ENCODE results near the gene MMP17. TPM values are rescaled to one million over a fixed set of nuclear protein-coding genes. Genes with fewer than 3 reads are reported as not detected.
"Not testable (repeated sequence)": the region's sequence is repeated elsewhere in the genome, so short reads cannot be mapped to it uniquely, and the experiment has no call there.

Gene MMP17
- total RNA-seq, 6 donors from 2014 or later, result 3.1 to 7.1 (median 5.9) TPM

GRCh38 chr12:131808744-131809371, 19.3 kb upstream of the MMP17 start:
- H3K4me1 ChIP-seq, result peaks cover 0 to 5% (median 5%) of the 10 kb centered on the region in 4 donors
- 46 to 92% methylated on average over 44 of the region's 44 CpGs for WGBS, 2 donors
- no peak for TF ChIP-seq POLR2AphosphoS5 (IDR thresholded peaks at IDR 0.05)
- TF ChIP-seq CTCF (IDR thresholded peaks at IDR 0.05), result no peak
- no peak for TF ChIP-seq EP300 (IDR thresholded peaks at IDR 0.05)
- no peak for TF ChIP-seq POLR2A (IDR thresholded peaks at IDR 0.05)
- H3K4me3 ChIP-seq, result peak overlapping the region in 2 of 4 donors; percentile 27 to 36
- peak overlapping the region in 2 of 4 donors; percentile 37 to 77 for H3K27ac ChIP-seq
- DNase-seq (peak; percentile 36 to 86), ATAC-seq (ENCODE audit: low FRiP score in 2 of 2) (peak; percentile 78 to 85)
- H3K9me3 ChIP-seq, result peaks cover 0 to 6% (median 2%) of the 10 kb centered on the region in 4 donors
- no peaks in the 10 kb centered on the region for H3K27me3 ChIP-seq
- H3K36me3 ChIP-seq, result no peaks in the 10 kb centered on the region

- H3K27me3 ChIP-seq; ATAC-seq (ENCODE audit: low FRiP score in 2 of 2); H3K4me3 ChIP-seq; DNase-seq; H3K36me3 ChIP-seq; H3K9me3 ChIP-seq; H3K27ac ChIP-seq; H3K4me1 ChIP-seq: not testable (repeated sequence)
- 85 to 88% methylated on average over 8 to 9 of the region's 9 CpGs for WGBS, 2 donors
Observed at GRCh38 chr12:131809476-131810254, 18.5 kb upstream of the MMP17 start.

DNA sequence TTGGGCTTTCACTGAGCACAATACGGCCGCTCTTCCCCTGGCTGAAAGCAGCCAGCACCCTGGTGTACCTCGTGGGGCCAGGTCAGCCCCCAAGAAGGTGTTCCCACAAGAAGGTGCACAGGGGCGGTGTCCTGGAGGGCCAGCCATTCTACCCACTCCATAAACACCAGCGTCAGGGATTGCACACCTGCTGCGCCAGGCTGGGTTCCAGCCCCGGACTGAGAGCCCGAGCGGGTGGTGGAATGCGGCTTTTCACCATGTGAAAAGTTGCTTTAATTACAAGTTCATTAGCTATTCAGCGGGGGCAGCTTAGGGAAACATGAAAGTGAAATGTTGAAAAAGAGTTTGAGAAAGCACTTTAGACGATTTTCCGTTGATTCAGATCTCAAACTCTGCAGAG, 17.5 kb upstream of the MMP17 start:
- DNase-seq (no peak), ATAC-seq (ENCODE audit: low FRiP score in 2 of 2) (no peak)
- no peaks in the 10 kb centered on the region for H3K36me3 ChIP-seq
- H3K27me3 ChIP-seq, result no peaks in the 10 kb centered on the region
- H3K4me1 ChIP-seq, result no peaks in the 10 kb centered on the region
- WGBS, 2 donors, result 69 to 83% methylated on average over 12 to 13 of the region's 13 CpGs
- H3K9me3 ChIP-seq, result peaks cover 0 to 6% (median 2%) of the 10 kb centered on the region in 4 donors
- TF ChIP-seq POLR2A (IDR thresholded peaks at IDR 0.05) (no peak), POLR2AphosphoS5 (IDR thresholded peaks at IDR 0.05) (no peak), CTCF (IDR thresholded peaks at IDR 0.05) (no peak), EP300 (IDR thresholded peaks at IDR 0.05) (no peak)
- H3K27ac ChIP-seq, result no peak overlapping the region
- H3K4me3 ChIP-seq, result no peak overlapping the region

DNA sequence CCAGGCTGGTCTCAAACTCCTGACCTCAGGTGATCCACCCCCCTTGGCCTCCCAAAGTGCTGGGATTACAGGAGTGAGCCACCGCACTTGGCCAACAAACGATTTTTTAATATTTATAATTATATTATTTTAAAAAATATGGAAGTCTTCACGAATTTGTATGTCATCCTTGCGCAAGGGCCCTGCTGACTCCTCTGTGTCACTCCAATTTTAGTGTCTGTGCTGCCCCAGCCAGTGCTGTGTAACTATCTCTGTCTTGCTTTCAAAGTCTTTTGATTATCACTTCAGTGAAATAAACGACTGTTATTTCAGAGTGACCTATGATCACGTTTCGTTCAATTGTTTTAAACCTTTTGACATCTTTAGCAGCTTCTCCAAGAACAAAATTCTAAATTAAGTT, 13.1 kb upstream of the MMP17 start:
- TF ChIP-seq CTCF (IDR thresholded peaks at IDR 0.05) (no peak), EP300 (IDR thresholded peaks at IDR 0.05) (no peak), POLR2A (IDR thresholded peaks at IDR 0.05) (no peak), POLR2AphosphoS5 (IDR thresholded peaks at IDR 0.05) (no peak)
- H3K27me3 ChIP-seq, result no peaks in the 10 kb centered on the region
- H3K27ac ChIP-seq, result no peak overlapping the region
- no peaks in the 10 kb centered on the region for H3K36me3 ChIP-seq
- no peak for DNase-seq
- whole genome bisulfite sequencing, 2 donors, result 82% methylated on average over 7 of the region's 7 CpGs
- no peaks in the 10 kb centered on the region for H3K4me1 ChIP-seq
- H3K9me3 ChIP-seq, result peaks cover 0 to 6% (median 2%) of the 10 kb centered on the region in 4 donors
- ATAC-seq (ENCODE audit: low FRiP score in 2 of 2), result no peak
- H3K4me3 ChIP-seq, result no peak overlapping the region

DNA sequence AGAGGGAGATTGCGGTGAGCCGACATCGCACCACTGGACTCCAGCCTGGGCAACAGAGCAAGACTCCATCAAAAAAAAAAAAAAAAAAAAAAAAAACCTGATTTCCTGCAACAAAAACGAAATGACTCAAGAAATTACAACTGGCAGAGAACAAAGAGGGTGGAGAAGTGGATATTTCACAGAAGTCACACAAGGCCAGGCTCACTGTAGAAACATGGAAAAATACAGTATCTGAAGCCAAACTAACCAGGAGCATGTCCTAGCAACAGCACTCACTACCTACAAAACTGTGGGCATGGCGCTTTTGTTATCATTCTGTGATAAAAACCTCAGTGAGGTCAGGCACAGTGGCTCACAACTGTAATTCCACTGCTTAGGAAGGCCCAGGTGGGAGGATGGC, 11.7 kb upstream of the MMP17 start:
- no peaks in the 10 kb centered on the region for H3K27me3 ChIP-seq
- 79 to 84% methylated on average over 5 of the region's 5 CpGs for WGBS, 2 donors
- no peaks in the 10 kb centered on the region for H3K4me1 ChIP-seq
- no peak for DNase-seq
- peaks cover 0 to 6% (median 2%) of the 10 kb centered on the region in 4 donors for H3K9me3 ChIP-seq
- no peak for TF ChIP-seq POLR2AphosphoS5 (IDR thresholded peaks at IDR 0.05)
- TF ChIP-seq EP300 (IDR thresholded peaks at IDR 0.05), result no peak
- no peak for TF ChIP-seq CTCF (IDR thresholded peaks at IDR 0.05)
- TF ChIP-seq POLR2A (IDR thresholded peaks at IDR 0.05), result no peak
- peak in 1 of 2 donors; percentile 65 for ATAC-seq (ENCODE audit: low FRiP score in 2 of 2)
- no peaks in the 10 kb centered on the region for H3K36me3 ChIP-seq
- no peak overlapping the region for H3K27ac ChIP-seq
- H3K4me3 ChIP-seq, result no peak overlapping the region
